Lower leg skin (tissue), 4 donors: Measurements from ENCODE around the gene FZD8. TPM values are rescaled to one million over a fixed set of nuclear protein-coding genes. Genes with fewer than 3 reads are reported as not detected.

Experiments
- DNase-seq, 2 donors: peaks; one replicate each; pipeline ENCODE4 v3.0.0-alpha.2; 2019; ENCODE audit warnings: low spot score in 2 of 2
- H3K4me3 ChIP-seq: fragments of 200-600 bp; sonication (generic); 2 replicates; pipeline ENCODE4 v1.5.1; 2017; ENCODE audit warnings: mild to moderate bottlenecking, low read depth; ENCODE audit not compliant: poor library complexity, severe bottlenecking
- POLR2A ChIP-seq, 2 donors: fragments of 450-650 bp; IDR thresholded peaks; one replicate each; pipeline ENCODE4 v1.6.1; 2016 to 2017; ENCODE audit warnings: antibody characterized with exemption in 2 of 2, mild to moderate bottlenecking in 1 of 2, moderate library complexity in 1 of 2
- WGBS, 2 donors: methylation state at CpG; one replicate each; pipeline ENCODE4 v1.1.5; 2018; 5-methylcytosine and 5-hydroxymethylcytosine counted together
- intact Hi-C: fragments of 100-400 bp; cut with DNase I; formaldehyde crosslinking; loops from one replicate; pipeline ENCODE4 v1.15.0; 2023; ENCODE audit warnings: low total_unique reads
- total RNA-seq, 4 donors: library from RNA; depleted of rRNA; stranded (reverse); fragments of >200 nt; gene quantifications; one replicate each; pipeline ENCODE4 v1.1.0, GENCODE V29; 2016
- TF ChIP-seq, protein P1 (sequence below), 3 donors: fragments of 450-650 bp; IDR thresholded peaks; one replicate each; pipeline ENCODE4 v1.5.1; 2016; ENCODE audit warnings: antibody characterized with exemption in 3 of 3, mild to moderate bottlenecking in 3 of 3, moderate library complexity in 2 of 3

The FZD8 gene
- total RNA-seq, 4 donors from 2014 or later = 5.2 to 13.1 (median 8.6) TPM

DNA sequence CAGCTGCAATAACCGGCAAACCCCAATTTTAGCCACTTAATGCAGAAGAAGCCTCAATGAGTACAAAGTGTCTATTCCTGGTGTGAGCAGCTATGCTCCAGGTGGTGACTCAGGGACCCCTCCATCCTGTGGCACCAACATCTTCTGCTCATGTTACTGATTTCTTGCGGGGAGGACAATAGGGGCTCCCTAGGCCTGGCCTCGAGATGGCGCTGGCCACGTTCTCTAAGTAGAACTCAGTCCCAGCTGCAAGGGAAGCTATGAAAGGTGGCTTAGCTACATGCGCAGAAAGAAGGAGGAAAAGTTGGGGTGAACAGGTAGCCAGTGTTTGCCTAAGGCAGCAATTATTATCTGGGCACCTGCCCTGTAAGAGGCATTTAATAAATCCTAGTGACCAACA, 30.3 kb downstream of the FZD8 start:
- WGBS, 2 donors = 81 to 86% methylated on average over 6 of the region's 6 CpGs
- DNase-seq = no peak
- no peak overlapping the region for H3K4me3 ChIP-seq
- intact Hi-C loops = no loop called here
- TF ChIP-seq POLR2A (IDR thresholded peaks at IDR 0.05) = no peak
- TF ChIP-seq, protein P1, sequence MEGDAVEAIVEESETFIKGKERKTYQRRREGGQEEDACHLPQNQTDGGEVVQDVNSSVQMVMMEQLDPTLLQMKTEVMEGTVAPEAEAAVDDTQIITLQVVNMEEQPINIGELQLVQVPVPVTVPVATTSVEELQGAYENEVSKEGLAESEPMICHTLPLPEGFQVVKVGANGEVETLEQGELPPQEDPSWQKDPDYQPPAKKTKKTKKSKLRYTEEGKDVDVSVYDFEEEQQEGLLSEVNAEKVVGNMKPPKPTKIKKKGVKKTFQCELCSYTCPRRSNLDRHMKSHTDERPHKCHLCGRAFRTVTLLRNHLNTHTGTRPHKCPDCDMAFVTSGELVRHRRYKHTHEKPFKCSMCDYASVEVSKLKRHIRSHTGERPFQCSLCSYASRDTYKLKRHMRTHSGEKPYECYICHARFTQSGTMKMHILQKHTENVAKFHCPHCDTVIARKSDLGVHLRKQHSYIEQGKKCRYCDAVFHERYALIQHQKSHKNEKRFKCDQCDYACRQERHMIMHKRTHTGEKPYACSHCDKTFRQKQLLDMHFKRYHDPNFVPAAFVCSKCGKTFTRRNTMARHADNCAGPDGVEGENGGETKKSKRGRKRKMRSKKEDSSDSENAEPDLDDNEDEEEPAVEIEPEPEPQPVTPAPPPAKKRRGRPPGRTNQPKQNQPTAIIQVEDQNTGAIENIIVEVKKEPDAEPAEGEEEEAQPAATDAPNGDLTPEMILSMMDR (IDR thresholded peaks at IDR 0.05) = no peak

GRCh38 chr10:35608328-35608672, 33.8 kb downstream of the FZD8 start:
- no peak overlapping the region for H3K4me3 ChIP-seq
- intact Hi-C loops = no loop called here
- TF ChIP-seq, protein P1 (IDR thresholded peaks at IDR 0.05) = no peak
- TF ChIP-seq POLR2A (IDR thresholded peaks at IDR 0.05) = no peak
- no peak for DNase-seq
- WGBS, 2 donors = 58 to 68% methylated on average over 8 to 14 of the region's 16 CpGs

- TF ChIP-seq POLR2A (IDR thresholded peaks at IDR 0.05) = no peak
- TF ChIP-seq, protein P1 (IDR thresholded peaks at IDR 0.05) = no peak
- no peak overlapping the region for H3K4me3 ChIP-seq
- intact Hi-C loops = no loop called here
- 5 to 17% methylated on average over 47 to 66 of the region's 78 CpGs for WGBS, 2 donors
- DNase-seq = no peak
These were observed 34.4 kb downstream of the FZD8 start for GRCh38 chr10:35607475-35608327.

- no peak overlapping the region for H3K4me3 ChIP-seq
- intact Hi-C loops = no loop called here
- DNase-seq = no peak
- TF ChIP-seq, protein P1 (IDR thresholded peaks at IDR 0.05) = no peak
- no peak for TF ChIP-seq POLR2A (IDR thresholded peaks at IDR 0.05)
- 48 to 63% methylated on average over 6 of the region's 6 CpGs for WGBS, 2 donors
These were observed 35.7 kb downstream of the FZD8 start for GRCh38 chr10:35606430-35606829.

GRCh38 chr10:35605191-35605590, 36.9 kb downstream of the FZD8 start, which contains the start of gene GJD4:
TSS of gene GJD4 (plus strand) at chr10:35605341. CDS start at chr10:35605568, 227 bp downstream.
- DNase-seq = no peak
- TF ChIP-seq POLR2A (IDR thresholded peaks at IDR 0.05) = no peak
- TF ChIP-seq, protein P1 (IDR thresholded peaks at IDR 0.05) = no peak
- H3K4me3 ChIP-seq = no peak within 1 kb of the TSS
- 57 to 66% methylated on average over 8 of the region's 8 CpGs for WGBS, 2 donors
- intact Hi-C loops = no loop called here
